Measurements from ENCODE around the gene MRPS5. TPM values are rescaled to one million over a fixed set of nuclear protein-coding genes. Genes with fewer than 3 reads are reported as not detected.

Gene MRPS5
- total RNA-seq, 4 donors from 2014 or later: 41.9 to 55.4 (median 46.4) TPM

- 51 to 57% methylated on average over 10 of the region's 10 CpGs for WGBS, 2 donors
- Histone ChIP-seq H3K36me3 (no peaks in the 10 kb centered on the region), H3K27me3 (peaks cover 0 to 47% (median 0%) of the 10 kb centered on the region in 4 donors), H3K4me3 (no peak overlapping the region), H3K27ac (no peak overlapping the region), H3K4me1 (peaks cover 5 to 36% (median 12%) of the 10 kb centered on the region in 3 donors), H3K9me3 (no peaks in the 10 kb centered on the region)
- TF ChIP-seq POLR2A (IDR thresholded peaks at IDR 0.05) (no peak), CTCF (IDR thresholded peaks at IDR 0.05) (no peak)
- no peak for DNase-seq
- intact Hi-C loops (cut with DNase I): loop anchor here (5.0 kb wide), 1 partner anchor 56 kb away; no protein-coding TSS in a partner anchor
Measured at GRCh38 chr2:95077861-95078603, 43.6 kb downstream of the MRPS5 start.

DNA sequence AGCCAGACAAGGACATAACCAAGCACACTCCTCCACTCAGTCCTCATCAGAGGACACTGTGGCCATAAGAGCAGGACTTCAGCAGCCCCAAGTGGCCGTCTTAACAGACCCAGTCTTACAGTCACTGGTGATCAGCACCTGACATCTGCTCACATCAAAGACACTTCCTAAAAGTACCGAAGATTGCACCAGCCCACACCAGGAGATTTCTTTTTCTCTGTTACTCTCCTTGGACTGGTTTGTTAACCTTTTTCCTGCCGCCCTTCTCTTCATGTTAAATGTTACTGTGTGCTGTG lies 44.1 kb downstream of the MRPS5 start:
- Histone ChIP-seq H3K4me1 (peaks cover 5 to 36% (median 12%) of the 10 kb centered on the region in 3 donors), H3K27me3 (peaks cover 0 to 48% (median 0%) of the 10 kb centered on the region in 4 donors), H3K36me3 (no peaks in the 10 kb centered on the region), H3K4me3 (no peak overlapping the region), H3K9me3 (no peaks in the 10 kb centered on the region), H3K27ac (peak overlapping the region in 2 of 4 donors; percentile 56 to 76)
- no peak for TF ChIP-seq CTCF (IDR thresholded peaks at IDR 0.05)
- TF ChIP-seq POLR2A (IDR thresholded peaks at IDR 0.05): no peak
- WGBS, 2 donors: 31 to 43% methylated on average over 3 of the region's 3 CpGs
- no peak for DNase-seq
- intact Hi-C loops (cut with DNase I): loop anchor here (5.0 kb wide), 1 partner anchor 55 kb away; no protein-coding TSS in a partner anchor

DNA sequence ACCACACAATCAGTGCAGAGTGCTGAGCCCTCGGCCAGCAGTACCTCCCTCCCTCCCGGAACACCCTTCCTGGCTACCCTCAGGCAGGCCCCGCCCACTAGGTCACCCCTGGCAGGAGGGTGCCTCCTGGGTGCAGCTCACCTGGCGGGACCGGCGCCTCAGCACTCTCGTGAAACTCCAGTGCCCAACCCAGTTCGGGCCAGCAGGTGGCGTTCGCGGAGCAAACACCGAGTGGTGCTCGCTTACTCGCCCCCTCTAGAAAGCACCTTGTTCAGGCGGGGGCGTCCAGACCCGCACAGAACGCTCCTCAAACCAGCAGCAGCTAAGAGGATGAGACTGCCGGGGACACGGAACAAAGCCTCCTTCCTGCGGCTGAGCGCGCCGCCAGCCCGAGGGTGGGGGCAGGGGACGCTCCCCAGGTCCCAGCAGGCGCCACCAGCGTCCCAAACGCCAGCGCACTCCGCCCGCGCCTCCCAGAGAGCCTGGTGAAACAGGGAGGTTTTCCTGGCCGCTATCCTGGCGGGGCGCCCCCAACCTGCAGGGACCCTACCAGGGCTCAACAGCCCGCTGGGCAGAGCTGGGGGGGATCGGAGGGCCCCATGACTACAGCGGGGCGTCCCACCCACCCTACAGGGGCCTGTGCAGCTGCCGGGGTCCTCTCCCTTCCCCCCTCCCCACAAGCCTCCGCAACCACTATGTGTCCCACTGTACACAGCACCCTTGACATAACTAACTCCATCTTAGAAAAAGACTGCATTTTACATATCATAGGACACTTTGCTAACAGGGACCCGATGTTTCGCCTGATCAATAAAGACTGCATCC lies 44.7 kb downstream of the MRPS5 start:
- 21 to 23% methylated on average over 9 of the region's 44 CpGs for WGBS, 2 donors
- intact Hi-C loops (cut with DNase I): loop anchor here (5.0 kb wide), 1 partner anchor 55 kb away; no protein-coding TSS in a partner anchor
- peak overlapping the region; percentile 23 to 67 (median 49) for H3K4me3 ChIP-seq
- no peaks in the 10 kb centered on the region for H3K36me3 ChIP-seq
- TF ChIP-seq CTCF (IDR thresholded peaks at IDR 0.05) (peak; percentile 62 to 89 (median 82)), POLR2A (IDR thresholded peaks at IDR 0.05) (no peak)
- peaks cover 0 to 48% (median 0%) of the 10 kb centered on the region in 4 donors for H3K27me3 ChIP-seq
- DNase-seq: no peak
- peaks cover 5 to 36% (median 12%) of the 10 kb centered on the region in 3 donors for H3K4me1 ChIP-seq
- peak overlapping the region in 3 of 4 donors; percentile 32 to 76 (median 56) for H3K27ac ChIP-seq
- no peaks in the 10 kb centered on the region for H3K9me3 ChIP-seq

GRCh38 chr2:95075440-95076132 lies 46.0 kb downstream of the MRPS5 start:
- H3K4me1 ChIP-seq: peaks cover 5 to 36% (median 12%) of the 10 kb centered on the region in 3 donors
- H3K4me3 ChIP-seq: no peak overlapping the region
- intact Hi-C loops (cut with DNase I): loop anchor here (5.0 kb wide), 1 partner anchor 53 kb away; no protein-coding TSS in a partner anchor
- H3K27me3 ChIP-seq: peaks cover 0 to 48% (median 0%) of the 10 kb centered on the region in 4 donors
- WGBS, 2 donors: 67 to 80% methylated on average over 4 to 6 of the region's 8 CpGs
- H3K36me3 ChIP-seq: no peaks in the 10 kb centered on the region
- H3K27ac ChIP-seq: no peak overlapping the region
- no peak for TF ChIP-seq CTCF (IDR thresholded peaks at IDR 0.05)
- TF ChIP-seq POLR2A (IDR thresholded peaks at IDR 0.05): no peak
- no peaks in the 10 kb centered on the region for H3K9me3 ChIP-seq
- DNase-seq: no peak
